GM21528 (cell line): ENCODE measurements around the gene CDCA4.

Experiments used
- ATAC-seq: cut with Tn5 transposase; IDR thresholded peaks from one replicate; pipeline ENCODE4 v1.9.1; 2021; ENCODE audit warnings: mild to moderate bottlenecking, moderate library complexity; ENCODE audit not compliant: unreplicated experiment, low FRiP score

CDCA4 gene

GRCh38 chr14:104996032-104996431 lies 24.9 kb downstream of the CDCA4 start:
- ATAC-seq = no peak

- ATAC-seq = no peak
Observed at GRCh38 chr14:104994978-104995377, 25.9 kb downstream of the CDCA4 start.

- no peak for ATAC-seq
Observed at GRCh38 chr14:104993808-104994591, 26.9 kb downstream of the CDCA4 start.

- ATAC-seq = no peak
Observed at GRCh38 chr14:104993306-104993705, 27.6 kb downstream of the CDCA4 start.

DNA sequence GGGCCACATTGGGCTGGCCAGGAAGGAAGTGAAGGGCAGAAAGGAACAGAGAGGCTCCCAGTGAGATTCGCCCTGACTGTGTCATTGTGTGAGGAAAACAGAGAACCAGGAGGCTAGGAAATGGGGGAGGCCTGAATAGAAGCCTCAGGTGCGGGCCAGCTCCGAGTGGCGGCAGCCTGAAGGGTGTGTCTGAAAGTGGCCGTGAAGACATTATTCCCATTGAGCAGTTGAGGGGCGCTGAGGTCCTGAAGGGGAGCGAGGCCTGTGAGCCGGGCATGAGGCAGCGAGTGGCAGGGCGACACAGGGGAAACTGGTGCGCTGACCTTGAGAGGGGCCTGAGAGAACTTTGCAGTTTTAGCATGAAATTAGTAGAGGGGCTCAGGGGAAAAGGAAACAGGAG lies 28.4 kb downstream of the CDCA4 start:
- no peak for ATAC-seq

GRCh38 chr14:104991896-104992230 lies 29.0 kb downstream of the CDCA4 start:
- ATAC-seq = no peak

- no peak for ATAC-seq
Observed at GRCh38 chr14:104989951-104990303, 31.0 kb downstream of the CDCA4 start.

GRCh38 chr14:104989236-104989950 lies 31.5 kb downstream of the CDCA4 start:
- no peak for ATAC-seq

DNA sequence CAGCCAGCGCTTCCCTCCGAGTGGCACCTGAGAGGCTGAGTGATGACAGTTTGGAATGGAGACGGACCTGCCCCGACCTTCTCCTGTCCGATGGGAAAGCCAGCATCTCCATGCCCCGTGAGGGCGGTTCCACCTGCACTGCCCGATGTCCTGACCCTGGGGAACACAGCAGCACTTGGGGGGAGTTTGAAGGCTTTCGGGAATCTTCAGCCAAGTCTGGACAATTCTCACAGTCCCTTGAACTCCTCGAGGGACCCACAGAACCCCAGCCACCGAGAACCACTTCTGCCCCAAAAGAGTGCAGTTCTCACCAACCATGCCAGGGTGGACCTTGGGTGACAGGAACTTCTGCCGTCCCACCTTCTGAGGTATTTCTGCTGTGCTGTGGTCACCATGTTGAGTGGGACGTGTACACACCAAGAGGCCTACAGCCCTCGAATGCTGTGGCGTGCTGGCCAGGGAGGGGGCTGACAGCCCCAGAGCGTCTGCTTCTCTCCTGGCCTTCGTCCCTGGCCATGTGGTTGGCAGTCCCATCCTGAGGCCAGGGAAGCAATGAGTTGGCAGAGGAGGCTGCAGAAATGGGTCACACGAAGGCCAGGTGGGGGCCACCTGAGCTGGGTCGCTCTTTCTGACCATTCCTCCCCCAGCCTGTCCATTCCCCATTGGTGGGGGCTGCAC lies 34.3 kb downstream of the CDCA4 start:
- no peak for ATAC-seq

DNA sequence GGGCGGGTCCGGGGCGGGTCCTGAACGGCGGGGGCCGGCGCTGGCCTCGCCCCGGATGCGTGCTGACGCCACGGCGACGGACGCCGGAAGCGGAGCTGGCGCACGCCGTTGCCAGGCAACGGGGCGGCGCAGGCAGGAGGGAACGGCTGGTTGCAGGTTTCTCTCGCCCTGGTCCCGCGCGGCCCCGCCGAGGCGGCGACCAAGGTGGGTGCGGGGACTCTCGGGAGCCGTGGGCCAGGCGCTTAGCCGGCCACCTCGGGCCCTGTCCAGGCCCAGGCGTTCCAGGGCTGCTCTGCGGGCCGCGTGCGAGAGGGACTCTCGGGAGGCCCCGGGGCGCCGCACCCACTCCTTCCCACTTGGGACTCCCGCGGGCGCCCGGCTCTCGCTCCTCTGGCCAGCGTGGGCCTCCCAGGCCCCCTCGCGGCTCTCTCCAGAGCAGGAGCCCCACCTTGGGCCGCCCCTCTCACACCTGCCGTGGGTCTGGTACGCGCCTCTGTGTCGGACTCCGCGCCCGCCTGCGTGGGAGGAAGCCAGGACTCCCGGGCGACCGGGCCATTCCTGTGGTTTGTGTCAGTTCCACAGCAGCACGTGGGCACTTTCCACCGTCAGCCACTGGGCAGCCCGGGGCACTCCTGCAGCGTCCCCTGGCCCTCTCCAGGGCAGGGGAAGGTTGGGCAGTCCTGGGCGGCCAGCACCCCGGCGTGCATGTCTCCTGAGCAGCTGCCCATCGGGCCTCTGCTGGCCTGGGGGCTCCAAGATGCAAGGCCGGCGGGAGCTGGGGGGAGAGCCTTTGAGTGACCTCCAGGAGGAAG lies 35.0 kb downstream of the CDCA4 start, which contains the start of gene CLBA1:
Gene CLBA1, plus strand, starts transcription at position 114 of the 812 bp plus-strand sequence. Its CDS starts 644 bp downstream, at position 758.
- peak; percentile 88 for ATAC-seq

- ATAC-seq = no peak
Observed at GRCh38 chr14:104984056-104984894, 36.6 kb downstream of the CDCA4 start.

DNA sequence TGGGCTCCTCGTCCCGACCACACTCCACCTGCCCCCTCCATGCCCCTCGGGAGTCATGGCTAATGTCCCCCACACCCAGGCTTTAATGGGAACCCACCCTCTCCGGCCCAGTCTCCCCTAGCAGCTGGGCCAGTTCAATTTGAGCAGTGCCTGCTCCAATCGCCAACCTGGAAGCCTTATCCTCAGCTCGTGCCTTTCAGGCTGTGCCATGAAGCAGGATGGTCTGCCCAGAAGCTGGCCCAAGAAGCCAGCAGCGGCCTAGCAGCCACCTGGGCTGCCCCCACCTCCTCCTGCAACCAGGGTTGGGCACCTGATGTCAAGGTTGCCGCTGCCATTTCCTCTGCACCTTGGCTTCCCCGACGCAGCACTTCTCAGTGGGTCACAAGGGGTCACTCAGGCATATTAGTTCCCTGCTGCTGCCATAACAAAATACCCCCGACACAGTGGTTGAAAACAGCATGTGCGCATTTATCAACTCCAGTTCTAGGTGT lies 37.6 kb downstream of the CDCA4 start:
- no peak for ATAC-seq

DNA sequence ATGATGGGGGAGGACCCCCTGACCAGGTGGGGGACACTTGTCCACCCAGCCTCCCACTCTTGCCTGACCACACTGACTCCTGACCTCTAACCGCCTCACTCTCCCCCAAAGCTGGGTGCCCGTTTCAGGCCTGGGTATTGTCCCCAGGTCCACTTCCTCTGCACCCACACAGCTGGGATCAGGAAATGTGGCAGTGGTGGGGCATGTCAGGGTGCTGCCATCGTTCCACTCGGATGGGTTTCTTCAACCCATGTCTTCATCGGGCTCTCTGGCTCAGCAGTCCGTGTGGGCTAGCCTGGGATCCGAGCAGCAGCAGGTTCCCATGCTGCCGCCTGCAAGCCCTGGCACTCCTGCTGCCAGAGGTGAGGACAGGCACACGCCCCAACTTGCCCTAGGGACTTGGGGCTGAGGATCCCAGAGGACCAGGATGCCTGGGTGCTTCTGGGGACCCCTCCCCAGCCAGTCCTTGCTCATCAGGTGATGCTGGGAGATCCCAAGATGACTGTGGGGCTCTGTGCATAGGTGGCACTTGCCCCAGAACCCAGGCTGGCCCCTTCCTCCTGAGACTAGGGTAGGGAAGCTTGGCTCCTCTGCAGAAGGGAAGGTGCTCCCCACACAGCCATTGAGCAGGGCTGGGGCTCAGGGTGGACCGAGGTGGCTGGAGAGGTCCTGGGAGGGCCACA lies 38.2 kb downstream of the CDCA4 start:
- ATAC-seq = no peak

DNA sequence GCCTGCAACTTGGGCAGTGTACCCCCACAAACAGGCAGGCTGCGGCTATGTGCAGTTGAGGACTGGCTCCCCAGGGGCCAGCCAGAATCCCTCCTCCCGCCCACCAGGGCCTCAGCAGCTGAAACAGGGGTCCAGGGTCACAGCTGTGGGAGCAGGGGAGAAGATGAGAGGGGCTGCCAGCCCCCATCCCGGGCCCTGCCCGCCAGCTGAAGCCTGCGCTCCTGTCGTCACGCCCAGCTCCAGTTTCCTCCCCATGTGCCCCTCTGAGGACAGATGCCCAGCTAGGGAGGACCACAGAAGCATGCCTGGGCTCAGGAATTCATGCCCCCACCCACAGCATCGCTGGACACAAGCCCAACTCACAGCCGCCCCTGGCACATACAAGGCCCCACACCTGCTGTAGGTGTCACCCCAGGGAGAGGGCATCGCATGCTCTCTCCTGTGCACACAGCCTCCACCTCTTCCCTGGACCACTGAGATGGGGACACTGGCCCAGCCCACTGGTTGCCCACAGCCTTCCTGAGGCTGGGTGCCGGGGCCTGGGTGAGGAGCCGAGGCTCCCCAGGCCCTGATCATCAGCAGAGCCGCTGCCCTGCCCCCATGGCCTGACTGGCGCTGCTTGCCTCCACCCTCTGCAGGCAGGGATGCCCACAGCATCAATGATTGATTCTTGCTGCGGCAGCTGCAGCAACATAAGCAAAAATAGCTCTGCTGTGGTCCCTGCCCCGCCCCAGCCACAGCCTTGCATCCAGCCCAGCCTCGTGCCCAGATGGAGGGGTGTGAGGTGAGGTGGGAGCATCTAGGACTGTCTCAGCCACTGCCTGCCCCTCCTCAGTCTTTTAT lies 39.0 kb downstream of the CDCA4 start:
- ATAC-seq = no peak

- no peak for ATAC-seq
Observed at GRCh38 chr14:104980611-104981531, 40.0 kb downstream of the CDCA4 start.

GRCh38 chr14:104979758-104980610 lies 40.9 kb downstream of the CDCA4 start:
- ATAC-seq = no peak
